ENCODE results near the gene TFCP2L1. TPM values are rescaled to one million over a fixed set of nuclear protein-coding genes. Genes with fewer than 3 reads are reported as not detected.

Gene TFCP2L1
- total RNA-seq, 1 experiment from 2014 or later = 1.8 TPM

- Histone ChIP-seq H2BK5ac (ENCODE audit: insufficient read length, low read length) (no peak overlapping the region), H3K79me1 (ENCODE audit: insufficient read depth, low read depth, low read length, poor library complexity, severe bottlenecking) (no peaks in the 10 kb centered on the region), H3K23me2 (ENCODE audit: insufficient read length, low read depth, low read length, poor library complexity, severe bottlenecking) (peaks cover 3% of the 10 kb centered on the region), H2BK20ac (ENCODE audit: low read depth, low read length, poor library complexity, severe bottlenecking) (no peak overlapping the region), H2AFZ (ENCODE audit: low read length) (no peak overlapping the region), H3T11ph (ENCODE audit: low read length) (no peak overlapping the region), H3K9ac (ENCODE audit: extremely low read depth, insufficient read length, low read length) (no peak overlapping the region), H2BK15ac (ENCODE audit: low read depth, low read length) (no peak overlapping the region), H4K8ac (replicated peaks; ENCODE audit: insufficient read length, low read depth, low read length) (no peak overlapping the region), H2AK5ac (ENCODE audit: insufficient read length, low read length) (no peak overlapping the region), H3K4me1 (ENCODE audit: insufficient read depth, low read length) (no peaks in the 10 kb centered on the region), H2BK120ac (ENCODE audit: low read depth, low read length, poor library complexity, severe bottlenecking) (no peak overlapping the region), H3K14ac (ENCODE audit: insufficient read depth, low read length) (no peak overlapping the region), H3K9me3 (ENCODE audit: control insufficient read depth, low read depth, low read length) (no peaks in the 10 kb centered on the region), H3K23ac (ENCODE audit: insufficient read length, low read depth, low read length) (no peak overlapping the region), H4K5ac (ENCODE audit: insufficient read length, low read depth, low read length) (no peak overlapping the region), H3K27me3 (ENCODE audit: insufficient read depth, low read length) (peaks cover 6% of the 10 kb centered on the region; the same call in 1 of the 2 replicates), H3K4me2 (ENCODE audit: insufficient read depth, insufficient read length, low read length) (no peak overlapping the region), H3K4ac (ENCODE audit: low read depth, low read length) (no peak overlapping the region), H3K56ac (ENCODE audit: insufficient read length, low read depth, low read length) (no peak overlapping the region), H2BK12ac (ENCODE audit: insufficient read length, low read depth, low read length) (no peak overlapping the region), H3K18ac (ENCODE audit: insufficient read length, low read depth, low read length) (no peak overlapping the region), H3K27ac (ENCODE audit: insufficient read length, low read depth, low read length) (no peak overlapping the region), H4K91ac (ENCODE audit: insufficient read length, low read depth, low read length) (no peak overlapping the region), H3K79me2 (ENCODE audit: insufficient read depth, low read length) (no peaks in the 10 kb centered on the region), H4K20me1 (ENCODE audit: control insufficient read depth, insufficient read depth, insufficient read length) (no peaks in the 10 kb centered on the region)
- Mint-ChIP-seq H3K9me3 (peaks cover 0 to 3% of the 10 kb centered on the region in 2 experiments; a peak in 2 of 5 replicates), H3K36me3 (ENCODE audit: insufficient read depth in 1 of 3, low read depth in 3 of 3) (no peaks in the 10 kb centered on the region), H3K27me3 (ENCODE audit: low read depth) (peaks cover 36% of the 10 kb centered on the region), H3K27ac (no peak overlapping the region), H3K4me3 (no peak overlapping the region), H3K4me1 (peaks cover 6 to 7% of the 10 kb centered on the region in 2 experiments)
- DNase-seq = no peak
- no peak for TF ChIP-seq CTCF (conservative IDR thresholded peaks at IDR 0.05)
- WGBS (ENCODE audit: extremely low coverage, insufficient read length, low lambda C conversion rate) = no CpG with 5 or more reads among the region's 12 CpGs
Observed at GRCh38 chr2:121288454-121289231, 3.6 kb upstream of the TFCP2L1 start.

All from H9 (cell line).